Mammary microvascular endothelial cell (primary cell): ENCODE data around the gene SPOCD1. TPM values are rescaled to one million over a fixed set of nuclear protein-coding genes. Genes with fewer than 3 reads are reported as not detected.

ENCODE experiments used
- total RNA-seq: library from RNA; depleted of rRNA; stranded (reverse); fragments of >200 nt; gene quantifications from 2 replicates; pipeline ENCODE4 v1.2.3, GENCODE V29; 2015

SPOCD1 gene
- 47.2 and 49.2 TPM in 2 replicates for total RNA-seq

GRCh38 chr1:31815752-31816500 is at the start of gene SPOCD1:
TSS of gene SPOCD1 (minus strand) at chr1:31816022. CDS start at chr1:31815333, 689 bp downstream.

GRCh38 chr1:31764312-31765040 is 51.3 kb downstream of the SPOCD1 start, which contains the start of gene ADGRB2:
TSS of gene ADGRB2 (minus strand) at chr1:31764340. CDS start at chr1:31757221, 7,119 bp downstream.

Other genes with a start within 250 kb of the SPOCD1 start
- 1,345 and 1,463 TPM in 2 replicates for gene TINAGL1, start 239.5 kb downstream of the SPOCD1 start, total RNA-seq
- 0.13 and 0.30 TPM in 2 replicates for gene HCRTR1, start 198.3 kb downstream of the SPOCD1 start, total RNA-seq
- gene PEF1, start 171.1 kb downstream of the SPOCD1 start, total RNA-seq = 107 and 112 TPM in 2 replicates
- 0.20 and 0.67 TPM in 2 replicates for gene COL16A1, start 112.0 kb downstream of the SPOCD1 start, total RNA-seq
- 0.40 and 0.89 TPM in 2 replicates for gene ADGRB2, start 51.7 kb downstream of the SPOCD1 start, total RNA-seq
- 202 and 238 TPM in 2 replicates for gene PTP4A2, start 122.3 kb upstream of the SPOCD1 start, total RNA-seq
- gene KHDRBS1, start 197.8 kb upstream of the SPOCD1 start, total RNA-seq = 98.4 and 98.6 TPM in 2 replicates